ENCODE data around the gene RHBDL3.

- TF ChIP-seq, protein P1, sequence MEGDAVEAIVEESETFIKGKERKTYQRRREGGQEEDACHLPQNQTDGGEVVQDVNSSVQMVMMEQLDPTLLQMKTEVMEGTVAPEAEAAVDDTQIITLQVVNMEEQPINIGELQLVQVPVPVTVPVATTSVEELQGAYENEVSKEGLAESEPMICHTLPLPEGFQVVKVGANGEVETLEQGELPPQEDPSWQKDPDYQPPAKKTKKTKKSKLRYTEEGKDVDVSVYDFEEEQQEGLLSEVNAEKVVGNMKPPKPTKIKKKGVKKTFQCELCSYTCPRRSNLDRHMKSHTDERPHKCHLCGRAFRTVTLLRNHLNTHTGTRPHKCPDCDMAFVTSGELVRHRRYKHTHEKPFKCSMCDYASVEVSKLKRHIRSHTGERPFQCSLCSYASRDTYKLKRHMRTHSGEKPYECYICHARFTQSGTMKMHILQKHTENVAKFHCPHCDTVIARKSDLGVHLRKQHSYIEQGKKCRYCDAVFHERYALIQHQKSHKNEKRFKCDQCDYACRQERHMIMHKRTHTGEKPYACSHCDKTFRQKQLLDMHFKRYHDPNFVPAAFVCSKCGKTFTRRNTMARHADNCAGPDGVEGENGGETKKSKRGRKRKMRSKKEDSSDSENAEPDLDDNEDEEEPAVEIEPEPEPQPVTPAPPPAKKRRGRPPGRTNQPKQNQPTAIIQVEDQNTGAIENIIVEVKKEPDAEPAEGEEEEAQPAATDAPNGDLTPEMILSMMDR (conservative IDR thresholded peaks at IDR 0.05) = no peak
- TF ChIP-seq ZFX (IDR thresholded peaks at IDR 0.05) = no peak
Measured at GRCh38 chr17:32342603-32343325, 77.1 kb downstream of the RHBDL3 start.

All from C4-2B (cell line).